Lung (tissue), 12 donors: ENCODE data around the gene KIRREL1. TPM values are rescaled to one million over a fixed set of nuclear protein-coding genes. Genes with fewer than 3 reads are reported as not detected.

Experiments used
- ATAC-seq: fragments of 200-7000 bp; cut with Tn5 transposase; one replicate; pipeline ENCODE4 v1.9.1; 2020; ENCODE audit warnings: moderate number of reproducible peaks; ENCODE audit not compliant: insufficient read depth, low FRiP score
- DNase-seq, 3 donors: peaks; one replicate each; pipeline ENCODE4 v3.0.0-alpha.2; 2013 to 2017
- H3K27ac ChIP-seq, 2 donors: one replicate each; pipeline ENCODE4 v1.5.1; 2013; ENCODE audit warnings: mild to moderate bottlenecking in 2 of 2, moderate library complexity in 2 of 2, control low read depth in 1 of 2, inconsistent platforms in 1 of 2, low read depth in 1 of 2, low read length in 1 of 2
- H3K27me3 ChIP-seq, 3 donors: one replicate each; pipeline ENCODE4 v1.5.1; 2013; ENCODE audit warnings: low read length in 2 of 3; ENCODE audit not compliant: control insufficient read depth in 3 of 3, insufficient read depth in 3 of 3
- H3K36me3 ChIP-seq, 4 donors: one replicate each; pipeline ENCODE4 v1.5.1; 2013; ENCODE audit warnings: low read length in 4 of 4, mild to moderate bottlenecking in 1 of 4, moderate library complexity in 1 of 4; ENCODE audit not compliant: control insufficient read depth in 4 of 4, insufficient read depth in 4 of 4
- H3K4me1 ChIP-seq, 5 donors: one replicate each; pipeline ENCODE4 v1.5.1; 2013; ENCODE audit warnings: low read length in 5 of 5, mild to moderate bottlenecking in 2 of 5, moderate library complexity in 1 of 5; ENCODE audit not compliant: control insufficient read depth in 5 of 5, insufficient read depth in 5 of 5
- H3K4me3 ChIP-seq: one replicate; pipeline ENCODE4 v1.5.1; 2013; ENCODE audit warnings: mild to moderate bottlenecking, control low read depth, moderate library complexity
- H3K9ac ChIP-seq, 2 donors: one replicate each; pipeline ENCODE4 v1.5.1; 2013; ENCODE audit warnings: low read length in 2 of 2, control low read depth in 1 of 2; ENCODE audit not compliant: insufficient read depth in 1 of 2
- H3K9me3 ChIP-seq, 4 donors: one replicate each; pipeline ENCODE4 v1.5.1; 2013; ENCODE audit warnings: low read length in 3 of 4, mild to moderate bottlenecking in 1 of 4, moderate library complexity in 1 of 4; ENCODE audit not compliant: control insufficient read depth in 4 of 4, insufficient read depth in 3 of 4
- CTCF ChIP-seq: IDR thresholded peaks from 2 replicates; pipeline ENCODE4 v1.5.1; 2012; ENCODE audit warnings: mild to moderate bottlenecking; ENCODE audit errors: control extremely low read depth, extremely low read depth
- WGBS, 2 donors: extraction: QIAGEN DNeasy Blood & Tissue Kit; methylation state at CpG; one replicate each; pipeline ENCODE4 v1.1.7; 2013; 5-methylcytosine and 5-hydroxymethylcytosine counted together
- polyA plus RNA-seq, 2 donors: library from polyadenylated mRNA; stranded (reverse); fragments of 200-250 nt; gene quantifications; one replicate each; pipeline ENCODE4 v1.2.1, GENCODE V29; 2013
- total RNA-seq, 2 donors: library from RNA; depleted of rRNA in 1 of 2; stranded (reverse); fragments of >200 nt in 1 of 2; gene quantifications; one replicate each; pipeline ENCODE4 v1.2.1, GENCODE V29; 2014 to 2021
- donor health status: control.
- donor health status: control.
- donor health status: Bipolar disorder and iron deficiency.
- donor health status: healthy.
- donor health status: DM: yes; HTN: yes; CAD: no.

Gene KIRREL1
- total and polyA plus RNA-seq, 4 donors = 7.5 to 41.8 (median 26.5) TPM

DNA sequence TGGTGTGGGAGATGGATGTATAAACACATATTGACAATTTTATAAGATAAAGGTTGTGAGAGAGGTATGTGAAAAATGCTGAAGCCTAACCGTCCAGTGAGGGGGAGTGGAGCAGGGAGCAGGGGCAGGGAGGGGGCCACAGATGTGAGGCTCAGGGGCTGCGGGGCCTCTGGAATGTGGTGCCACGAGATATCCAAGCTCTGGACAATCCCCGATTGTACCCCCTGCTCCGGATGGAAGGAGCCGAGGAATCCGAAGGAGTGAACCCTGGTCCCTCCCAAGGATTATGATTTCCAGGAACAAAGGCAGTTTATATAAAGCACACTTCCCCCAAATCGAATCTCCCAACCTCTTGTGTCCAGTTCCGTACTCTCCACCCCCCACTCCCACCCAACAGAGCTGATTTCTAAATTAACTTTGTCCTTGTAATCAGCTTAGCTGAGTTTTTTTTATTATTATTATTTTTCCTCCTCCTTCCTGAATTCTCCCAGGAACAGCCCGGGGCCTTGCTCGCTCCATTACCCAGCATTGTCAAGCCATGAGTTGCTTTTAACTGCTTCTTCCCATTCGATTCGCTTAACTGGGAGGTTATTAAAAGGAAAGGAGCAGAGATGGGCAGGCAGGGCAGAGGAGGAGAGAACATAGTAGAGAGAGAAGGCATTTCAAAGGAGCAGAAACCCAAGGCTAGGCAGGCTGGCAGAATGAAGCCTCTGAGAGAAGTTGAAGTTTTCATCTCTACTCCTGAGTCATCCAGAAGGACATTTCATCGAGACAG lies 9.4 kb downstream of the KIRREL1 start:
- peak overlapping the region in 1 of 2 donors; percentile 67 for H3K9ac ChIP-seq
- no peak overlapping the region for H3K4me3 ChIP-seq
- H3K27me3 ChIP-seq = no peaks in the 10 kb centered on the region
- H3K9me3 ChIP-seq = no peaks in the 10 kb centered on the region
- H3K27ac ChIP-seq = peak overlapping the region in 1 of 2 donors; percentile 23
- TF ChIP-seq CTCF = no peak
- ATAC-seq (no peak), DNase-seq (peak; percentile 60 to 78 (median 64))
- peaks cover 0 to 70% (median 49%) of the 10 kb centered on the region in 5 donors for H3K4me1 ChIP-seq
- H3K36me3 ChIP-seq = peaks cover 0 to 8% (median 0%) of the 10 kb centered on the region in 4 donors
- 55 to 68% methylated on average over 14 of the region's 14 CpGs for WGBS, 2 donors

DNA sequence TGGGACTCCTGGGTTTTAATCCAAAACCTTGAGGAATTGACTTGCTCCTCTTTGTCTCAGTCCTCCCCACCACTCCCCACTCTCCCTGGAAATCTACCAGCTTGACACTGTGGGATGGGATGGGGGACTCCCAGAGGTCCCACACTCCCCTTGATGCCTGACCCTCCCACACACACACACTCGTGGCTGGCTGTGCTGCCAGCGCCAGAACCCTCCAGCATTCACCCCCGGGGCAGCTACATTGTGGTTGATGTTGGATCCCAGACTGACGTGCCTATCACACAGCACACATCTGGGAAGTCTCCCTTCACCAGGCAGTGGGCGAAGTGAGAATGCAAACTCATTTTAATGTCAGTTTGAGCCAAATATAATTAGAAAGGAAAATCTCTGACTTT lies 10.0 kb downstream of the KIRREL1 start:
- Histone ChIP-seq H3K4me1 (peaks cover 0 to 75% (median 49%) of the 10 kb centered on the region in 5 donors), H3K9ac (peak overlapping the region in 1 of 2 donors; percentile 29), H3K4me3 (no peak overlapping the region), H3K9me3 (no peaks in the 10 kb centered on the region), H3K27ac (no peak overlapping the region), H3K36me3 (peaks cover 0 to 6% (median 0%) of the 10 kb centered on the region in 4 donors), H3K27me3 (no peaks in the 10 kb centered on the region)
- DNase-seq = no peak
- ATAC-seq = peak; percentile 22
- 37 to 47% methylated on average over 5 of the region's 5 CpGs for WGBS, 2 donors
- TF ChIP-seq CTCF = no peak

GRCh38 chr1:158005224-158005623 lies 11.8 kb downstream of the KIRREL1 start:
- H3K9ac ChIP-seq = no peak overlapping the region
- TF ChIP-seq CTCF = no peak
- 65 to 69% methylated on average over 2 of the region's 2 CpGs for WGBS, 2 donors
- no peaks in the 10 kb centered on the region for H3K27me3 ChIP-seq
- no peaks in the 10 kb centered on the region for H3K9me3 ChIP-seq
- DNase-seq (no peak), ATAC-seq (no peak)
- H3K36me3 ChIP-seq = no peaks in the 10 kb centered on the region
- no peak overlapping the region for H3K4me3 ChIP-seq
- H3K27ac ChIP-seq = no peak overlapping the region
- peaks cover 0 to 87% (median 67%) of the 10 kb centered on the region in 5 donors for H3K4me1 ChIP-seq
